GM19463 (cell line): ENCODE measurements around the gene MMADHC.

Source experiments
- ATAC-seq: cut with Tn5 transposase; IDR thresholded peaks from one replicate; pipeline ENCODE4 v1.9.1; 2021; ENCODE audit warnings: mild to moderate bottlenecking, moderate library complexity; ENCODE audit not compliant: unreplicated experiment

MMADHC gene

DNA sequence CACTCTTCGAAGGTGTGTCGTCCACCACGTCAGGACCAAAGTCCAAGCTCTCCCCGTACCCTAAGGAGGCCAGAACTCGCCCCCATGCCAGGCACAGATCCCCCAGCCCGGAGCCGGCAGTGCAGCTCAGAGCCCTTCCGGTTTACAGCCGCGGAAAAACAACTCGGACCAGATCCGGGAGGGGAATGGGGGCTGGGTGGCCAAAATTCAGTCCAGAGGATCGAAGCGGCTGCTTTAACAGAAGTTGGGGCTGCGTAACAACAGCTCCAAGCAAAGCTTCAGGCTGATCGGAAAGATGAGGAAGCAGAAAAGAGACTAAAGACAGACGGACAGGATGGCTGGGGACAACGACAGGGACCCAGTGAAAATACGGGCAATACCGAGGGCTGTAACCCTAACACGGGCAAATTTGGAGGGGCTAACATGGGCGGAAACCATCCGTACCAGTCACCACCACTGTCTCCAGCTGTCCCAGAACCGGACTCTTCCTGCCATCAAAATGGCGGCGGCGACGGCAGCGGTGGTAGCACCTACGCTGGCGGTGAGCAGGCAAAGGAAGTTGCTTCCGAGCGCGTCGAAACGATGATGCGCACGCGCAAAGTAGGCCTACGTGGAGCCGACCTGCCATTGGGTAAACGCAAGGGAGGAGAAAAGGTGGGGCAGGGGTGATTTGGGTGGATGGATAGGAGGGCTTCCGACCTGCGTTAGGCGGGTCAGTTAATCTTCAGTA lies at the start of gene MMADHC:
Gene MMADHC (minus strand): TSS at position 556 of the 730 bp plus-strand sequence. CDS start 678 bp downstream, outside the sequence.
- peak; percentile 97 for ATAC-seq

DNA sequence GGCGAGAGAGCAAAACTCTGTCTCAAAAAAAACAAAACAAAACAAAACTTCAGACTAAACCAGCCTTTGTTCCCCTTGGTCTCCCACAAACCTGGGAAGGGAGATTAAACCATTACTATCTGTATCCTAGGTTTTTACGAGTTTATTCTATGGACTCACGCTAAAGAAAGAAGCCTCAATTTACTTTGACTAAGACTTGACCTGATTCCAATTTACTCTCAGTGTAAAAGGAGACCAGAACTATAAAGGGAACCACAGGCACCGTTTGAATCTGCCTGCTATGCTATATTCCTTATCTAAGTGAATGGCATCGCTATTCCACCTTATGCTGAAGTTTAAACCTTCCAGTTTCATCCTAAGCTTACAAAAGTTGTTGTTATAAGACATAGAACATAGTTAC lies 46.5 kb upstream of the MMADHC start:
- ATAC-seq, result no peak

- ATAC-seq, result no peak
Observed at GRCh38 chr2:149630445-149630844, 42.9 kb upstream of the MMADHC start.

- no peak for ATAC-seq
Observed at GRCh38 chr2:149629026-149629425, 41.5 kb upstream of the MMADHC start.

DNA sequence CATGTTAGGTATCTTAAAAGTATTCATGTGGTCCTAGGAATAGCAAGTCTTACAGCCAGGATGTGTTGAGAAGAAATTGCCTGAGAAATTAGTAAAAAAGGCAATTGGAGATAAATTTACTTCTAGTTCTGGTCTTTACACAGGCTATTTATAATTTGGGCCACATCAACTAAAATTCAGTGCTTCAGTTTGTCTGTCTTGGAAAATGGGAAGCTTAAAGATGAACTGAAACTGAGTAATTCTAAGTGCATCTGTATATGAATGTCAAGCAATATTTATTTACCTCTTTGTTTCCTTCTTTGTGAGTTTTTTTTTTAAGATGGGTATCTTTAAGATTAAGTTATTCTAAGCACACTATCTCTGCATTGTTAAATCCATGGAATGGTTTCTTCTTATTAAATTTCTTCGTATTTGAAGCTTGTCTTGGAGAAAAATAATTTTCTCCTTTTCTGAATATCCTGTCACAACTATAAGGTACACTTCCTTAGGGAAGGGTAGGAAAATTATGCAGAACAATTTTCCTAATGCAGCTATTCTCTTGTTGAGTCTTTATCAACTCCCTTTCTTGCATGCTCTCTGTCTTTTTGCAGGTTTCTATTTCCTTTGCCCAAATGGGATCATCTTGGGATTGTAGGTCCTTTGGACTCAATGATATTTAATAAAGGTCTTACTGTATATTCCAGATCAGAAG lies 39.7 kb upstream of the MMADHC start:
- no peak for ATAC-seq

GRCh38 chr2:149625671-149626070 lies 38.1 kb upstream of the MMADHC start:
- no peak for ATAC-seq

GRCh38 chr2:149625271-149625670 lies 37.7 kb upstream of the MMADHC start:
- ATAC-seq, result no peak

DNA sequence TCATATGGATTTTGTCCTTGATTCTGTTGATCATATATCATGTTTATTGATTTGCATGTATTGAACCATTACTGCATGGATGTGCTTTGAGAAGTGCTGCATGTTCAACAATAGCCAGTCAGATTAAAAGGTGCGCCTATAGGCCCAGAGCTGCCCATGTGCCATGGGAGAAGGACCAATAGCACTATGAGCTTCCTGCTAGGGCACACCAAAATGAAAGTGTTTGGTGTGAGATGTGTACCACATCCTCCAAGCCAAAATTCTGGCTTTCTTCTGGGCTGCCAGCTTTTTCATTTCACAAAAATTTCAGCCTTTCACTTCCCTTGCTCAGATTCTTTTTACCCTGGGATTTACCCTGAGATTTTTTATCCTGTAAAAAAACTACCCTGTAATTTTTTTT lies 34.8 kb upstream of the MMADHC start:
- ATAC-seq, result no peak

DNA sequence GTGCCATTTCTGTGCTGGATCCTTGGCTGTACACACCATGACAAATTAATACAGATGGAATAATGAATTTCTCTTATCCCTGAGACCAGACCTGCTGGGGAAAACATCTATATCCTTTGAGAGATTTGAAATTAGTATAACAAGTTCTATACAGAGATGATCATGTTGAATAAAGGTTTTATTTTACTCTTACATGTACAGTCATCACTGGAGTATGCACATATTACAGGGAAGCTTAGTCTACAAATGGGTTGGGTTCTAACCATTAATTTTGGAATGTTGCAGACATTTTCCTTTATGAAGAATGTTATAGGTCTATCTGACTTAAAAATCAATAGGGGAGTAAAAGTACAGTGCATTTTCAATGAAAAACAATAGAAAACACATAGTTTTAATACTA lies 29.9 kb upstream of the MMADHC start:
- ATAC-seq, result no peak

GRCh38 chr2:149616681-149617456 lies 29.3 kb upstream of the MMADHC start:
- no peak for ATAC-seq

- ATAC-seq, result no peak
Observed at GRCh38 chr2:149613704-149614103, 26.1 kb upstream of the MMADHC start.

DNA sequence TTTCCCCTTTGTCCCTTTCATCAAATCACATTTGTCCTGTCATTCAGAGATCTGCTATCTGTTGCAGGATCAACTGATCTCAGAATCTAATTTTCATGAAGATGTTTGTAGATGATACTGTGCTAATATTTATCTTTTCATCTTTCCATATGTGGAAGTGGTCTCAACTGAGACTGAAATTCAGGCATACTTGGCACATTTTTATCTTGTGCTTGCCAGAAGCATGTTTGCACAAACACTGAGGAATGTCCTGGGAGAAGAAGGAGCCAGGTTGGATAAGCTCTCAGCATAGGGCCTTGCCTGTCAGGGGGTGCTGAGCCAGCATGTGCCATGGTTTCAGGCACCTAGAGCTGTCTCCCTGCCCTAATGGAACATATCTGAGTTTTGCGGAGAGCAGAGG lies 24.5 kb upstream of the MMADHC start:
- no peak for ATAC-seq

DNA sequence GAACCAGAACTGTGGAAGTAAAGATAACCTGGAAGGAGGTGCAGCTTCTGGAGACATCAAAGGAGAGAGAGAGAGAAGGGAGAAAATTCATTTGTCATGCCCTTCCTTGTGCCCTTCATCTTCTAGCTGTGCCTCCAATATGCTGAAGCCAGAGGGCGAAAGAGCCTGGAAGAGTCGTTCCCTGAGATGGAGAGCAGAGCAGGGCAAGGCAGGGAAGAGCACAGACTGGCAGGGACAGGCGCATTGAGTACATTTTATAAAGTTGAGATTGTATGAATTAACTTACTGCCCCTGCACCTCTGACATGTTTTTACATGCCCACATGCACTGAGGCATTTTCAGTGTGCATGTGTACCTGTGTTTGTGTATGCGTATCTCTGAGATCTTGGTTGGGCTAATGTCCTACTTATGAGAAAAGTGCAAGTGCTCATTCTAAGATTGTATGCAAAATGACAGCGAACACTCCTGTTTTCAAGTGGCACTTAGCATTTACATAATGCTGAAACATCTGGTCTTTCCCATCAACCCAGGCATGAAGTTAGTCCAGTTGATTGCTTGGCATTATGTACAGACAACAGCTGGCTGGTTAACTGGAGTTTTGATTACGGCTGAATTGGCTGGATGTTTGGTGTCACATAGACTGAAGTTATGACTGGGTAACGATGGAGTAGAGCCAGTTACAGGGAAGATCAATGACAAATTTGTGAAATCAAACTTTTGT lies 23.7 kb upstream of the MMADHC start:
- no peak for ATAC-seq

DNA sequence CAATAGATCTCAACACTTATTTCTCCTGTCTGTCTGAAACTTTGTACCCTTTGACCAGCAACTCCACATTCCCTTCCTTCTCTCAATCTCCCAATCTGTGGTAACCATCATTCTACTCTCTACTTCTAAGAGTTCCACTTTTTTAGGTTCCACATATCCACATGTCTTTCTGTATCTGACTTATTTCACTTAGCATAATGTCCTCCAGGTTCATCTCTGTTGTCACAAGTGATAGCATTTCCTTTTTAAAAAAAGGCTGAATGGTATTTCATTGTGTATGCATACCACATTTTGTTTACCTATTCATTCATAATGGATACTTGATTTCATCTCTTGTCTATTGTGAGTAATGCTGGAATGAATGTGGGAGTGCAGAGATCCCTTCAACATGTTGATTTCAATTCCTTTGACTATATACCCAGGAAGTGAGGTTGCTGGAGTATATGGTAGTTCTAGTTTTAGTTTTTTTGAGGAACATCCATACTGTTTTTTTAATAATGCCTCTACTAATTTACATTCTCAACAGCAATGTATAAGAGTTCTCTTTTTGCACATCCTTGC lies 18.8 kb upstream of the MMADHC start:
- ATAC-seq, result no peak

GRCh38 chr2:149603248-149603647 lies 15.7 kb upstream of the MMADHC start:
- no peak for ATAC-seq

DNA sequence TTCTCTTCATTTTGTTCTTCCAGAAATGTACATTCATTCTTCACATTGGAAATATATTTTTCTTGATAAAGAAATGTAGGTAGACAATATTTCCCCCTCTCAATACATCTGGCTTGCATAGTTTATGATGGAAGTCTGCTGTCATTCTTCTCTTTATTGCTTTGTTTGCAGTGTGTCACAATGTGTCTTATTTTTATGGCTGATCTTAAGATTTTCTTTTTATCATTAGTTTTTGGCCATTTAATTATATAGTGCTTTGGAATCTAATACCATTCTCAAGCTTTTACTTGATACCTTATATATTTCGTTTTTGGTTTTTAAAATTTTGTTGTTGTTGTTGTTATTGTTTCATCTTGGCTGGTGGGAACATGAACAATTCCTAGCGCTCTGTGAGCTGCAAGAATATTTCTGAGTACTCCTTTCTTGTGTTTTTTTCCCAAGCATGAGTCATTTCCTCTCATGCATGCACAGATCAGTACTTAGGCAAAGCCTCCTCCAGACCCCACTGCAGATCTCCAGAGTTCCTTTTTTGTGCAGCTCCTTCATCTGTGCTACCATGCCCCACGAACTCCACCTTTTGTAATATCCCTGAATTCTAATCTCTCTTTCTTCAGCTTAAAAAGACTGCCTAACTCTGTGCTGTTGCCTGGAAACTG lies 13.7 kb upstream of the MMADHC start:
- no peak for ATAC-seq

GRCh38 chr2:149597668-149598326 lies 10.2 kb upstream of the MMADHC start:
- peak; percentile 95 for ATAC-seq

DNA sequence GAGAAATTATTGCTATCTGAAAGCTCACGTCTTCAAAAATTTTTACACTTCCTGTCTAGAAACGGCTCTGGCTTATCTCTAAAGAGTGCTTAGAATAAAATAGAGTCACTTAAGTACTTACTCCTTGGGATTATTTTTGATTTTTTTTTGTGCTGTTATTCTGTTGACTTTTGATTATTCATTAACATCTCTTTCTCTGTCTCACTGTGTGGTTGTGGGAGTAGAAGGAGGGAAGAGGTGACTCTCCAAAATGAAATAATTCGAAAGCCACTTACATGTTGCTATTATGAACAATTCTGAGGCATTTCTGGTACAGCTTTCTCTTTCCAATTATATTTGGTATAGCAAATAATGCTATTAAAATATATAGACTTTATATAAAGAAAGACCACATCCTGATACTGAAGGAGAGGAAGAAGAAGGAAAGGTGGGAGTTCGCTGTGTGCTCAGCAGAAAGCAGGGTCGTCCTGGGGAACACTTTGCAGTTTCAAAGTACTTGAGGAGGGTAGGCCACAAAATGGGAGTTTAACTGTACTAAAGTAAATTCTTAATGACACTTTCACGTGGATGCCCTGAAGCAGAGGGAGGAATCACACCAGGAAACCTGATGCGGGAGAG lies 9.6 kb upstream of the MMADHC start:
- ATAC-seq, result peak; percentile 6

GRCh38 chr2:149596471-149596870 lies 8.9 kb upstream of the MMADHC start:
- ATAC-seq, result no peak
